ENCODE data around the gene COASY.

Gene COASY

DNA sequence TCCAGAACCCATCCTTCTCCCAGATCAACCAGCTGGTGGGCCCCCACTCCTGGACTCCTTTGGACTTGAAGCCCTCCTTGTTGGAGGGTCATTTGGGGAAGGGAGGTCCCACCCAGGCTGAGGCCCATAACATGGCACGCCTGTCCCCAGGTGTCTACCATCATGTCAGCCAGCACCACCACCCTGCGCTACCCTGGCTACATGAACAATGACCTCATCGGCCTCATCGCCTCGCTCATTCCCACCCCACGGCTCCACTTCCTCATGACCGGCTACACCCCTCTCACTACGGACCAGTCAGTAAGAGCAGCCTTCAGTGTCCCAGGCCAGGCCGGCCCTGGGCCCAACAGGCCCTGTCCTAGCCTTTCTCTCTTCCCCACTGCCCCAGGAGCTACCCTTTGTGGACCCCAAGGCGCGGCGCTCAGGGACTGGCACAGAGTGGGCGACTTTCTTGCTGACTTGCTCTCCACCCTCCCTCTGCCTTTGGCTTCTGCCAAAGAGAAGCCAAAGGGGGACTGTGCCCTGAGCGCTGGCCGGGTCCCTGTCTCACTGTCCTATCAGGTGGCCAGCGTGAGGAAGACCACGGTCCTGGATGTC lies 51.8 kb downstream of the COASY start:
- no peak for DNase-seq (ENCODE audit: low read depth in 2 of 2)
- TF ChIP-seq, protein P1, sequence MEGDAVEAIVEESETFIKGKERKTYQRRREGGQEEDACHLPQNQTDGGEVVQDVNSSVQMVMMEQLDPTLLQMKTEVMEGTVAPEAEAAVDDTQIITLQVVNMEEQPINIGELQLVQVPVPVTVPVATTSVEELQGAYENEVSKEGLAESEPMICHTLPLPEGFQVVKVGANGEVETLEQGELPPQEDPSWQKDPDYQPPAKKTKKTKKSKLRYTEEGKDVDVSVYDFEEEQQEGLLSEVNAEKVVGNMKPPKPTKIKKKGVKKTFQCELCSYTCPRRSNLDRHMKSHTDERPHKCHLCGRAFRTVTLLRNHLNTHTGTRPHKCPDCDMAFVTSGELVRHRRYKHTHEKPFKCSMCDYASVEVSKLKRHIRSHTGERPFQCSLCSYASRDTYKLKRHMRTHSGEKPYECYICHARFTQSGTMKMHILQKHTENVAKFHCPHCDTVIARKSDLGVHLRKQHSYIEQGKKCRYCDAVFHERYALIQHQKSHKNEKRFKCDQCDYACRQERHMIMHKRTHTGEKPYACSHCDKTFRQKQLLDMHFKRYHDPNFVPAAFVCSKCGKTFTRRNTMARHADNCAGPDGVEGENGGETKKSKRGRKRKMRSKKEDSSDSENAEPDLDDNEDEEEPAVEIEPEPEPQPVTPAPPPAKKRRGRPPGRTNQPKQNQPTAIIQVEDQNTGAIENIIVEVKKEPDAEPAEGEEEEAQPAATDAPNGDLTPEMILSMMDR (IDR thresholded peaks at IDR 0.05; ENCODE audit: low read depth, low read length): no peak
- H3K4me3 ChIP-seq (replicated peaks in 1 of 2; ENCODE audit: low read depth in 2 of 2, low read length in 2 of 2): no peak overlapping the region
